Mesothelial cell of epicardium (in vitro differentiated cells): ENCODE data around the gene KIAA1755. TPM values are rescaled to one million over a fixed set of nuclear protein-coding genes. Genes with fewer than 3 reads are reported as not detected.

Source experiments
- DNase-seq, 2 experiments: peaks; one replicate each; pipeline ENCODE4 v3.0.0; 2021; ENCODE audit warnings: low spot score in 2 of 2; ENCODE audit not compliant: unreplicated experiment in 2 of 2
- H3K27ac Mint-ChIP-seq: 2 replicates; pipeline ENCODE4 v1.8.0; 2021; ENCODE audit warnings: mixed read lengths
- H3K27me3 Mint-ChIP-seq: 2 replicates; pipeline ENCODE4 v1.8.0; 2021; ENCODE audit warnings: low read depth, mixed read lengths
- H3K36me3 Mint-ChIP-seq: 2 replicates; pipeline ENCODE4 v1.8.0; 2021; ENCODE audit warnings: mixed read lengths
- H3K4me1 Mint-ChIP-seq: 2 replicates; pipeline ENCODE4 v1.8.0; 2021; ENCODE audit warnings: mixed read lengths
- H3K4me3 Mint-ChIP-seq: 2 replicates; pipeline ENCODE4 v1.8.0; 2021; ENCODE audit warnings: mild to moderate bottlenecking, moderate library complexity, mixed read lengths
- H3K9me3 Mint-ChIP-seq: 2 replicates; pipeline ENCODE4 v1.8.0; 2021; ENCODE audit warnings: mixed read lengths
- CTCF ChIP-seq: fragments of 200-600 bp; sonication (generic); IDR thresholded peaks from one replicate; pipeline ENCODE4 v1.5.0; 2021; ENCODE audit warnings: antibody characterized with exemption; ENCODE audit not compliant: unreplicated experiment
- total RNA-seq: library from RNA; stranded (reverse); gene quantifications from 3 replicates; pipeline ENCODE4 v1.2.1, GENCODE V29; 2021

Gene KIAA1755
- total RNA-seq, 1 donor from 2014 or later = 4.4 TPM

GRCh38 chr20:38162878-38163875 is 97.4 kb downstream of the KIAA1755 start:
- H3K9me3 Mint-ChIP-seq = no peaks in the 10 kb centered on the region
- peak overlapping the region; percentile 6 for H3K27ac Mint-ChIP-seq
- H3K27me3 Mint-ChIP-seq = no peaks in the 10 kb centered on the region
- no peak overlapping the region for H3K4me3 Mint-ChIP-seq
- DNase-seq = no peak
- TF ChIP-seq CTCF = no peak
- H3K4me1 Mint-ChIP-seq = peaks cover 32% of the 10 kb centered on the region
- no peaks in the 10 kb centered on the region for H3K36me3 Mint-ChIP-seq

- no peak overlapping the region for H3K4me3 Mint-ChIP-seq
- H3K27ac Mint-ChIP-seq = no peak overlapping the region
- TF ChIP-seq CTCF = no peak
- H3K36me3 Mint-ChIP-seq = no peaks in the 10 kb centered on the region
- no peaks in the 10 kb centered on the region for H3K27me3 Mint-ChIP-seq
- H3K9me3 Mint-ChIP-seq = no peaks in the 10 kb centered on the region
- H3K4me1 Mint-ChIP-seq = peaks cover 27% of the 10 kb centered on the region
- no peak for DNase-seq
Measured at GRCh38 chr20:38162149-38162548, 98.4 kb downstream of the KIAA1755 start.

GRCh38 chr20:38161412-38161774 is 99.1 kb downstream of the KIAA1755 start:
- no peak overlapping the region for H3K4me3 Mint-ChIP-seq
- peaks cover 21% of the 10 kb centered on the region for H3K4me1 Mint-ChIP-seq
- H3K27ac Mint-ChIP-seq = no peak overlapping the region

More at GRCh38 chr20:38161412-38161774, 99.1 kb downstream of the KIAA1755 start:
- Mint-ChIP-seq H3K36me3 (peaks cover 2% of the 10 kb centered on the region), H3K27me3 (no peaks in the 10 kb centered on the region), H3K9me3 (no peaks in the 10 kb centered on the region)
- no peak for TF ChIP-seq CTCF
- no peak for DNase-seq

Other genes with a start within 250 kb of the KIAA1755 start
- 33.2 to 33.7 TPM (median 33.6 TPM) in 3 replicates for gene TTI1, start 227.3 kb downstream of the KIAA1755 start, total RNA-seq
- gene RPRD1B, start 227.0 kb downstream of the KIAA1755 start, total RNA-seq = 47.8 to 52.7 TPM (median 48.4 TPM) in 3 replicates
- 32.4 to 35.7 TPM (median 35.3 TPM) in 3 replicates for gene TGM2, start 95.5 kb downstream of the KIAA1755 start, total RNA-seq
- gene BPI, start 43.4 kb upstream of the KIAA1755 start, total RNA-seq = not detected in 3 replicates
- not detected in 3 replicates for gene LBP, start 85.7 kb upstream of the KIAA1755 start, total RNA-seq
- 49.4 to 54.0 TPM (median 51.1 TPM) in 3 replicates for gene SNHG17, start 174.6 kb upstream of the KIAA1755 start, total RNA-seq
- gene RALGAPB, start 212.1 kb upstream of the KIAA1755 start, total RNA-seq = 42.2 to 45.4 TPM (median 43.5 TPM) in 3 replicates